ENCODE results near the gene MEPE. TPM values are rescaled to one million over a fixed set of nuclear protein-coding genes. Genes with fewer than 3 reads are reported as not detected.

MEPE gene
- total and polyA plus RNA-seq, 10 donors = not detected

- no peak overlapping the region for H3K27ac ChIP-seq
- no peaks in the 10 kb centered on the region for H3K36me3 ChIP-seq
- intact Hi-C loops (cut with DNase I; ENCODE audit: low total_unique reads) = no loop called here
- H3K9me3 ChIP-seq = no peaks in the 10 kb centered on the region
- TF ChIP-seq CTCF (IDR thresholded peaks at IDR 0.05 in 8 of 11, conservative IDR thresholded peaks at IDR 0.05 in 3 of 11) = no peak
- no peak for TF ChIP-seq POLR2A (IDR thresholded peaks at IDR 0.05)
- no peak for TF ChIP-seq POLR2AphosphoS5 (IDR thresholded peaks at IDR 0.05)
- H3K4me1 ChIP-seq = no peaks in the 10 kb centered on the region
- H3K27me3 ChIP-seq (replicated peaks in 1 of 7) = no peaks in the 10 kb centered on the region
- no peak for DNase-seq
- no peak overlapping the region for H3K4me3 ChIP-seq
Observed at GRCh38 chr4:87802858-87803257, 29.9 kb upstream of the MEPE start.

GRCh38 chr4:87803421-87803820 is 29.3 kb upstream of the MEPE start:
- H3K27me3 ChIP-seq (replicated peaks in 1 of 7) = no peaks in the 10 kb centered on the region
- intact Hi-C loops (cut with DNase I; ENCODE audit: low total_unique reads) = no loop called here
- WGBS, 5 donors = 67 to 82% (median 81%) methylated on average over 2 of the region's 2 CpGs
- DNase-seq = no peak
- H3K4me1 ChIP-seq = no peaks in the 10 kb centered on the region
- H3K4me3 ChIP-seq = no peak overlapping the region
- H3K9me3 ChIP-seq = no peaks in the 10 kb centered on the region
- no peak overlapping the region for H3K27ac ChIP-seq
- no peak for TF ChIP-seq CTCF (IDR thresholded peaks at IDR 0.05 in 8 of 11, conservative IDR thresholded peaks at IDR 0.05 in 3 of 11)
- no peak for TF ChIP-seq POLR2A (IDR thresholded peaks at IDR 0.05)
- TF ChIP-seq POLR2AphosphoS5 (IDR thresholded peaks at IDR 0.05) = no peak
- H3K36me3 ChIP-seq = no peaks in the 10 kb centered on the region

DNA sequence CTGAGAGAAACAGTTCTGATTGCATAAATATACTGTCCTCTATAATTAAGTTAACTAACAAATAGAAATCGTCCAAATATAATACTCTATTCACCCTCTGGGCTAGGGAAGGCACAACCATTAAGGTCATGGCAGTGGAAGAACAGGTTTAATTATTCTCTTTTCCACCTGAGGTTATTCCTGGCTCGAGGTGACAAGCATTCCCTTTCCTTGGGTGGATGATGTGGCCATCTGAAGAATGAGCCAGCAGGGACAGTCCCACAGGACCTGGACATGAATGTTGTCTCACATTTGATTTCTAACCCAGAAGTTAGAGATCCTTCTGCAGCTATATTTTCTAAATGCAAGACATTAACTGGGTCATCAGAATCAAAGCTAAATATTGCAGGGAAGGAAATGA is 27.9 kb upstream of the MEPE start:
- TF ChIP-seq POLR2A (IDR thresholded peaks at IDR 0.05) (no peak), POLR2AphosphoS5 (IDR thresholded peaks at IDR 0.05) (no peak), CTCF (IDR thresholded peaks at IDR 0.05 in 8 of 11, conservative IDR thresholded peaks at IDR 0.05 in 3 of 11) (no peak)
- no peaks in the 10 kb centered on the region for H3K4me1 ChIP-seq
- no peak overlapping the region for H3K4me3 ChIP-seq
- no peak for DNase-seq
- H3K27me3 ChIP-seq (replicated peaks in 1 of 7) = no peaks in the 10 kb centered on the region
- H3K27ac ChIP-seq = no peak overlapping the region
- WGBS, 5 donors = 62 to 89% (median 69%) methylated on average over 2 of the region's 2 CpGs
- no peaks in the 10 kb centered on the region for H3K36me3 ChIP-seq
- H3K9me3 ChIP-seq = no peaks in the 10 kb centered on the region
- intact Hi-C loops (cut with DNase I; ENCODE audit: low total_unique reads) = no loop called here

DNA sequence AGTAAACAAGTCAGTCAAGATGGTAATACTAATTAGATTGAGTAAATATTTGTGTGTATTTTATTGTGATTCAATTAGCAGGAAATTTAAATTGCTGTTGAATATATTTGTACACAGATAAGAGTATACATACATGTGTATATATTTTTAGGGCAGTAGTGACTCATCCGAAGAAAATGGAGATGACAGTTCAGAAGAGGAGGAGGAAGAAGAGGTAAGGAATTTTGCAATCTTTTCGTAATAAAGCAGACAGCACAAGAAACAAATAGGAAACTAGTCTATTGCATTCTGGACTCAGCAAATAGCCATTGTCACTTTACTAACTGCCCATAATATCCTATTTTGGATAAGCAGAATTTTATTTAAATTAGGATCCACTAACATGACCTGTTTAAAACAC is 26.8 kb upstream of the MEPE start:
- H3K4me1 ChIP-seq = no peaks in the 10 kb centered on the region
- H3K27ac ChIP-seq = peak overlapping the region in 1 of 8 donors; percentile 35
- H3K4me3 ChIP-seq = no peak overlapping the region
- no peaks in the 10 kb centered on the region for H3K27me3 ChIP-seq (replicated peaks in 1 of 7)
- TF ChIP-seq CTCF (IDR thresholded peaks at IDR 0.05 in 8 of 11, conservative IDR thresholded peaks at IDR 0.05 in 3 of 11) (no peak), POLR2AphosphoS5 (IDR thresholded peaks at IDR 0.05) (no peak), POLR2A (IDR thresholded peaks at IDR 0.05) (no peak)
- no peaks in the 10 kb centered on the region for H3K9me3 ChIP-seq
- H3K36me3 ChIP-seq = no peaks in the 10 kb centered on the region
- WGBS, 5 donors = 50 to 79% (median 68%) methylated on average over 2 of the region's 2 CpGs
- intact Hi-C loops (cut with DNase I; ENCODE audit: low total_unique reads) = no loop called here
- DNase-seq = no peak

All from spleen (tissue), 11 donors.